Activated gamma-delta T cell treated with anti-CD3 and anti-CD28 coated beads, Interleukin-2, amount 50 U/mL, for 16 hours (primary cell): Measurements from ENCODE around the gene PEX14.

Experiments used
- DNase-seq: peaks from one replicate; pipeline ENCODE4 v3.0.0-alpha.2; 2020; ENCODE audit warnings: low read depth

PEX14 gene

DNA sequence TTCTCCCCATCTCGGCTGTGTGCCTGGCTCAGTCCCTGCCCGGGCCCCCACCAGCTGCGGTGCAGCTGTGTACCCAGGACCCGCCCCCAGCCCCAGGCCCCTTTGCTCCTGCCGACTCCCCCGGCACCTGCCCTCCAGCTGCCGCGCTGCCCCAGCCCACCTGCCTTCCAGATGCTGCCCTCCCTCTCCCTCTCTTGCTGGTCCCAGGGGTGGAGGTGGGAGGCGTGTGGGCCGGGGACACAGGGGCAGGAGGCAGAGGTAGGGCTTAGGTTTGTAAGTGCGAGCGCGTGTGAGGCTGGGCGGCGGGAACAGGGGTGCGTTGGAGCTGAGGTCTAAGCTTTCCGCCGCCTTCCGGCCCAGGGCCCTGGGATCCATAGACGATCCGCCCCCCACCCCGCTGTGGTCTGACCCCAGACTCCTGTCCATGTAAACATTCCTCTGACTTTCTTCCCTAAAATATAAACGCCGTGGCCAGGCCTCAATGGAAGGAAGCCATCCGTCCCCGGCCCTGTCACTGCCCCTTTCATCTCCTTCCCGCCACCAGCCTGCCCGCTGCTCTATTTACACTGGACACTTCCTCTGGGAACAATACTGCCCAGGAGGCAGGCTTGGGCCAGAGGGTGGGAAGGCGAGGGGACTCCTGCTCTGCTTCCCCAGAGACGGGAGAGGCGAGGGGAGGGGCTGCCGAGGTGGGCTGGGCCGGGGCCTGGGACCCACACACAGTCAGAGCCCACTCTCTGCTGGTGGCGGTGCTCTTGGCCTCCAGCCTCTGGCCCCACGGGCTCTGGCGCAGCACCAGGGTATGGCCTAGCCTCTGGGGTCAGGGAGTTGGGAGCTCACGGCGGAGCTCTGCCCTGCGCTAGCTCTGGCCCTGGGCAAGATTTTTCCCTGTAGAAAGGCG is 193.4 kb downstream of the PEX14 start:
- DNase-seq, result no peak

DNA sequence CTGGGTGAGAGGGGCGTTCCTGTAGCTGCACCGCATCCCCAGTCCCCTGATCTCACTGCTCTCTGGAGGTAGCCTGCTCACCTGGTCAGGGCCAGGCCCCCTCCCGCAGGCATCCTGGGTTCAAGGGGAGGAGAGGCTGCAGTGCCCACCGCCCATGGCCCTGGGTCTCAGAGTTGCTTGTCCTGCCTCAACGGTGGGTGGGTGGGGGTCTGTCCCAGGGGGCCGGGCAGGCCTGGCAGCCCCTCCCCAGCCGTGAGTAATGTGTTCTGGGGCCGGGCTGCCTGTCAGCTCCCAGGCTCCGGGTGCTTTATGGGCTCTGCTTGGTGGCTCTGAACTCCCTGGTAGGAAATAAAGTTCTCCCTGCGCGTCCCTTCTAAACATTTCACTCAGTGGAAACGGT is 194.8 kb downstream of the PEX14 start:
- DNase-seq, result no peak

DNA sequence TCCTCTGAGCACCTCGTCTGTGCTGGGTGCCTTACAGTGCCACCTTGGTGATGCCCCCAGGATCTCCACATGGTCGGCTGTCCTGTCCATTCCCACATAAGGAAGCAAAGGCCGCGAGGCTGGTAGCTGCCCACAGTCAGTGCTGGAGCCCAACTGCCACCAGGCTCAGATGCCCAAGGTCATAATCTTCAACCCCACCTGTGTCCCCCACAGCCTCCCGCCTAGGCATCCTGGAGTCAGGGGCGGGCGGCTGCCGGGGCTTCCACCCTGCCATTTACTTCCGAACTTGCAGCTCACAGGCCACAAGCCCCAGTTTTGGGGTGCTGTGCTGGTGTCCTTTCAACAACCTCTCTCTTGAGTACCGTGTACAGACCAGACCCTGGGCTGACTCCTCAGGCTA is 195.4 kb downstream of the PEX14 start:
- DNase-seq, result no peak

DNA sequence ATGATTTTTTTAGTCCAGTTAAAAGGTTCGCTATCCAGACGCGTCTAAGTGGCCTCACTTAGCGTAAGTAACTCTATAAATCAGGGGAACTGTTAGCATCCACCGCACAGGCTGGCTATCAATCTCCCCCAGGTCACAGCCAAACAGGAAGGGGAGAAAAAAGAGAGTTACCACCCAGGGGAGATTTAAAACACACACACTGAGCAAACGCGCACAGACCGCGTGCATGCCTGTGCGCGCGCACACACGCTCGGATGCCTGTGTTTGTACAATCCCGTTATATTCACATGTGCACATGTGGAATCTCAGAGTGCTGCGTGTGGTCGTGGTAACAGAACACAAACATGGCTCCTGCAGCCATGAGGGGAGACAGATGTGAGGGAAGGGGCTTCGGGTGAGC is 196.3 kb downstream of the PEX14 start:
- no peak for DNase-seq

- no peak for DNase-seq
Measured at GRCh38 chr1:10671622-10672342, 197.0 kb downstream of the PEX14 start.

GRCh38 chr1:10672343-10673050 is 197.7 kb downstream of the PEX14 start:
- no peak for DNase-seq

- DNase-seq, result no peak
Measured at GRCh38 chr1:10673109-10673711, 198.5 kb downstream of the PEX14 start.

GRCh38 chr1:10674222-10674621 is 199.5 kb downstream of the PEX14 start:
- no peak for DNase-seq

- no peak for DNase-seq
Measured at GRCh38 chr1:10674700-10675609, 200.2 kb downstream of the PEX14 start.

DNA sequence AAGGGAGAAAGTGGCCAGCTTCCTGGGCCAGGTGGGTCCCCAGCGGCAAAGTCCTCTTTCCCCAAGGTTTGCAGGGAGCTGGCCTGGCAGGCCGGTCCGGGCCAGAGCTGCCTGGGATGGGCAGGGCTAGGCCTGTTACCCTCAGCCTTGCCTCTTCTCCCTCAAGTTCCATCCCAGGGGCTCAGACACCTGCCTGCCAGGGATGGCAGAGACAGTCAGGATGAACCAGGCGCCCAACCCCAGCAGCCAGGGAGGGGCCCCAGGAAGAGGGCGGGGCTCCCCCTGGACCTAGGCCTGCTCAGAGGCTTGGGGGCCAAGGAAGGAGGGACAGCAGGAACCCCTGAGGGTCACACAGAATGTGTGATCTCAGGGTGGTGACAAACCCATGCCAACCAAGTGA is 201.1 kb downstream of the PEX14 start:
- DNase-seq, result no peak

GRCh38 chr1:10676963-10677362 is 202.2 kb downstream of the PEX14 start:
- DNase-seq, result no peak

GRCh38 chr1:10677491-10678391 is 203.0 kb downstream of the PEX14 start:
- DNase-seq, result no peak

GRCh38 chr1:10678402-10678801 is 203.7 kb downstream of the PEX14 start:
- no peak for DNase-seq

GRCh38 chr1:10678852-10679251 is 204.1 kb downstream of the PEX14 start:
- DNase-seq, result no peak

- no peak for DNase-seq
Measured at GRCh38 chr1:10679496-10680220, 204.9 kb downstream of the PEX14 start.
